Measurements from ENCODE around the gene CDH1. TPM values are rescaled to one million over a fixed set of nuclear protein-coding genes. Genes with fewer than 3 reads are reported as not detected.
"Not testable (repeated sequence)": the region's sequence is repeated elsewhere in the genome, so short reads cannot be mapped to it uniquely, and the experiment has no call there.

Gene CDH1
- total and polyA plus RNA-seq, 2 experiments from 2014 or later, result 64.1 to 142 TPM

- H3K27ac Mint-ChIP-seq; DNase-seq (ENCODE audit: low spot score): not testable (repeated sequence)
These were observed 50.3 kb downstream of the CDH1 start for GRCh38 chr16:68787419-68787807.

GRCh38 chr16:68790130-68790761 is 53.2 kb downstream of the CDH1 start:
- peaks cover 38% of the 10 kb centered on the region for H3K4me1 ChIP-seq (ENCODE audit: insufficient read depth)
- TF ChIP-seq ZNF114 (CRISPR knock-in tag; IDR thresholded peaks at IDR 0.05), result no peak
- no peaks in the 10 kb centered on the region; the same call in 2 of the 3 replicates for H3K9me3 Mint-ChIP-seq
- no peaks in the 10 kb centered on the region for H3K36me3 ChIP-seq (ENCODE audit: insufficient read depth)
- H3K27ac ChIP-seq (ENCODE audit: low read depth), result peak overlapping the region; percentile 99
- H3K79me2 ChIP-seq (replicated peaks; ENCODE audit: insufficient read depth), result peaks cover 29% of the 10 kb centered on the region
- H3K4me2 ChIP-seq, result peak overlapping the region; percentile 65
- H3K9me2 ChIP-seq (ENCODE audit: insufficient read depth), result no peaks in the 10 kb centered on the region
- peak overlapping the region; percentile 98 for H3K27ac Mint-ChIP-seq
- H3K4me1 Mint-ChIP-seq, result peaks cover 59% of the 10 kb centered on the region
- peaks cover 36% of the 10 kb centered on the region for H3K36me3 Mint-ChIP-seq (ENCODE audit: low read depth)
- no peaks in the 10 kb centered on the region for H3K27me3 ChIP-seq (ENCODE audit: insufficient read depth)
- H4K20me1 ChIP-seq (replicated peaks; ENCODE audit: insufficient read depth), result no peaks in the 10 kb centered on the region
- H3K27me3 Mint-ChIP-seq (ENCODE audit: insufficient read depth, low read depth, poor library complexity), result peaks cover 8% of the 10 kb centered on the region
- no peak overlapping the region for H3K4me3 ChIP-seq
- H2AFZ ChIP-seq, result no peak overlapping the region
- DNase-seq (ENCODE audit: low spot score) (peak; percentile 52), ATAC-seq (peak; percentile 31)
- H3F3A ChIP-seq (replicated peaks; ENCODE audit: low read depth), result peaks cover 27% of the 10 kb centered on the region
- peak overlapping the region; percentile 52 for H3K4me3 Mint-ChIP-seq

More at GRCh38 chr16:68787419-68787807, 50.3 kb downstream of the CDH1 start:
- Mint-ChIP-seq H3K4me1 (peaks cover 55% of the 10 kb centered on the region), H3K36me3 (ENCODE audit: low read depth) (peaks cover 48% of the 10 kb centered on the region), H3K27me3 (ENCODE audit: insufficient read depth, low read depth, poor library complexity) (peaks cover 13% of the 10 kb centered on the region)
- not testable (repeated sequence) for H2AFZ ChIP-seq; H3K4me3 ChIP-seq; H3K4me2 ChIP-seq; H4K20me1 ChIP-seq (replicated peaks; ENCODE audit: insufficient read depth); ATAC-seq; H3K4me3 Mint-ChIP-seq; H3K36me3 ChIP-seq (ENCODE audit: insufficient read depth); H3K9me3 Mint-ChIP-seq; H3K9me2 ChIP-seq (ENCODE audit: insufficient read depth); H3K27me3 ChIP-seq (ENCODE audit: insufficient read depth)
- Histone ChIP-seq H3K27ac (ENCODE audit: low read depth) (peak overlapping the region; percentile 83; the same call in 1 of the 2 replicates), H3F3A (replicated peaks; ENCODE audit: low read depth) (peaks cover 17% of the 10 kb centered on the region), H3K79me2 (replicated peaks; ENCODE audit: insufficient read depth) (peaks cover 19% of the 10 kb centered on the region), H3K4me1 (ENCODE audit: insufficient read depth) (peaks cover 29% of the 10 kb centered on the region)

GRCh38 chr16:68790944-68791343 is 53.9 kb downstream of the CDH1 start:
- Histone ChIP-seq H3K36me3 (ENCODE audit: insufficient read depth) (no peaks in the 10 kb centered on the region), H3F3A (replicated peaks; ENCODE audit: low read depth) (peaks cover 27% of the 10 kb centered on the region), H3K4me2 (peak overlapping the region; percentile 65), H3K4me3 (no peak overlapping the region), H3K4me1 (ENCODE audit: insufficient read depth) (peaks cover 38% of the 10 kb centered on the region), H4K20me1 (replicated peaks; ENCODE audit: insufficient read depth) (no peaks in the 10 kb centered on the region), H3K27ac (ENCODE audit: low read depth) (peak overlapping the region; percentile 99), H2AFZ (no peak overlapping the region), H3K27me3 (ENCODE audit: insufficient read depth) (no peaks in the 10 kb centered on the region), H3K9me2 (ENCODE audit: insufficient read depth) (no peaks in the 10 kb centered on the region), H3K79me2 (replicated peaks; ENCODE audit: insufficient read depth) (peaks cover 31% of the 10 kb centered on the region)
- peaks cover 8% of the 10 kb centered on the region for H3K27me3 Mint-ChIP-seq (ENCODE audit: insufficient read depth, low read depth, poor library complexity)
- H3K9me3 Mint-ChIP-seq, result no peaks in the 10 kb centered on the region; the same call in 2 of the 3 replicates
- DNase-seq (ENCODE audit: low spot score) (peak; percentile 43), ATAC-seq (peak; percentile 72)
- H3K4me1 Mint-ChIP-seq, result peaks cover 56% of the 10 kb centered on the region
- H3K4me3 Mint-ChIP-seq, result no peak overlapping the region; the same call in 2 of the 3 replicates
- peaks cover 30% of the 10 kb centered on the region for H3K36me3 Mint-ChIP-seq (ENCODE audit: low read depth)
- H3K27ac Mint-ChIP-seq, result peak overlapping the region; percentile 98
- no peak for TF ChIP-seq EZH2phosphoT487 (IDR thresholded peaks at IDR 0.05; ENCODE audit: unreplicated experiment)
- no peak for TF ChIP-seq POLR2AphosphoS5 (IDR thresholded peaks at IDR 0.05; ENCODE audit: low read depth)
- TF ChIP-seq ZNF331 (CRISPR knock-in tag; IDR thresholded peaks at IDR 0.05; ENCODE audit: low read depth), result no peak
- no peak for TF ChIP-seq JUNB (IDR thresholded peaks at IDR 0.05; ENCODE audit: unreplicated experiment)
- no peak for TF ChIP-seq ZNF462 (CRISPR knock-in tag; IDR thresholded peaks at IDR 0.05)
- TF ChIP-seq CTCF (conservative IDR thresholded peaks at IDR 0.05; ENCODE audit: low read depth in 2 of 2), result no peak
- TF ChIP-seq EZH2 (IDR thresholded peaks at IDR 0.05; ENCODE audit: low read depth, unreplicated experiment), result no peak
- TF ChIP-seq CREB1 (CRISPR knock-in tag; IDR thresholded peaks at IDR 0.05; ENCODE audit: low read depth), result no peak

All from GM23338 (cell line).